Heart right ventricle (tissue), 16 donors: Measurements from ENCODE around the gene ERBB4. TPM values are rescaled to one million over a fixed set of nuclear protein-coding genes. Genes with fewer than 3 reads are reported as not detected.

Experiments
- ATAC-seq, 8 donors: fragments of 200-7000 bp; cut with Tn5 transposase; one replicate each; pipeline ENCODE4 v1.9.1; 2020; ENCODE audit warnings: mild to moderate bottlenecking in 8 of 8, moderate library complexity in 8 of 8, moderate number of reproducible peaks in 1 of 8
- DNase-seq, 2 donors: peaks; one replicate each; pipeline ENCODE4 v3.0.0-alpha.2; 2020
- H3K27ac ChIP-seq, 10 donors: fragments of 200-600 bp; sonication (generic) in 2 of 10; one replicate each; pipeline versions ENCODE4 v1.5.0 to v1.8.0; 2020 to 2022; ENCODE audit warnings: mild to moderate bottlenecking in 3 of 10
- H3K27me3 ChIP-seq, 7 donors: fragments of 200-600 bp; one replicate each; pipeline ENCODE4 v1.8.0; 2021 to 2022; ENCODE audit warnings: mild to moderate bottlenecking in 2 of 7
- H3K36me3 ChIP-seq, 9 donors: fragments of 200-600 bp; sonication (generic) in 1 of 9; one replicate each; pipeline versions ENCODE4 v1.5.0 to v1.8.0; 2020 to 2022; ENCODE audit warnings: mild to moderate bottlenecking in 2 of 9
- H3K4me1 ChIP-seq, 9 donors: fragments of 200-600 bp; sonication (generic) in 1 of 9; one replicate each; pipeline versions ENCODE4 v1.5.0 to v1.8.0; 2020 to 2022; ENCODE audit warnings: mild to moderate bottlenecking in 4 of 9
- H3K4me3 ChIP-seq, 10 donors: fragments of 200-600 bp; sonication (generic) in 2 of 10; one replicate each; pipeline versions ENCODE4 v1.5.0 to v1.8.0; 2020 to 2022; ENCODE audit warnings: mild to moderate bottlenecking in 7 of 10, moderate library complexity in 2 of 10
- H3K9me3 ChIP-seq, 11 donors: fragments of 200-600 bp in 10 of 11; sonication (generic) in 2 of 11; one replicate each; pipeline versions ENCODE4 v1.5.0 to v1.8.0; 2013 to 2022; ENCODE audit warnings: mild to moderate bottlenecking in 2 of 11, control low read depth in 1 of 11, moderate library complexity in 1 of 11
- CTCF ChIP-seq, 9 donors: fragments of 200-600 bp; sonication (generic) in 2 of 9; IDR thresholded peaks; one replicate each; pipeline versions ENCODE4 v1.5.0 to v1.8.0; 2021 to 2022; ENCODE audit warnings: antibody characterized with exemption in 9 of 9, mild to moderate bottlenecking in 5 of 9, moderate library complexity in 1 of 9
- WGBS, 2 donors: extraction: QIAGEN DNeasy Blood & Tissue Kit; methylation state at CpG; one replicate each; pipeline ENCODE4 v1.1.7; 2013; ENCODE audit warnings: inconsistent platforms in 1 of 2; 5-methylcytosine and 5-hydroxymethylcytosine counted together
- intact Hi-C, 10 donors: fragments of 100-400 bp; cut with DNase I; formaldehyde crosslinking; loops; one replicate each; pipeline versions ENCODE4 v1.11.1 to v1.14.2; 2022
- polyA plus RNA-seq, 2 donors: library from polyadenylated mRNA; stranded (reverse); fragments of 200-250 nt; gene quantifications; one replicate each; pipeline ENCODE4 v1.2.3, GENCODE V29; 2013
- total RNA-seq, 10 donors: library from RNA; stranded (reverse); fragmentation: NEBNext Ultra II Directional in 3 of 10; extraction: Animal tissue kit (Norgen Biotek cat#: 25700) in 3 of 10; gene quantifications; one replicate each; pipeline versions ENCODE4 v1.2.1 to v1.2.4, GENCODE V29; 2021 to 2023
- donor health status: Arrhythmogenic right ventricular cardiomyopathy.
- donor health status: ischemic (EF 13 %, LVEDD 7.1; RV severe dilation, severe dysfunction).
- donor health status: healthy with polysubstance abuse.
- donor health status: DM: no; HTN: yes; CAD: no.
- donor health status: DM: no; HTN: no; CAD: no.
- donor health status: ischemic (EF 25% LVEDD 6.9; RV normal size, moderate dysfunction).
- donor health status: ischemic (EF 25% LVEDD 5.7; RV mildly dilated, moderate dysfunction).
- donor health status: healthy.
- donor health status: DM: yes; HTN: yes; CAD: no.
- donor health status: Ischemic cardiomyopathy.
- donor health status: ischemic (EF 35%, LVEDD 5.7; RV mildly dilated, moderate dysfunction).
- donor health status: nonischemic (EF 11% LVEDD 7.7; RV severe dilation, severe dysfunction).
- donor health status: DM: yes; HTN: yes; CAD: no.
- donor health status: PGD.
- donor health status: ischemic (EF 29% LVEDD 5.4; RV normal size, mild dysfunction).
- donor health status: nonischemic (EF 23%, LVEDD 6.1; RV moderate dilation, normal function).

ERBB4 gene
- total and polyA plus RNA-seq, 12 donors = 1.2 to 24.6 (median 16.1) TPM

- DNase-seq (no peak), ATAC-seq (no peak)
- no peaks in the 10 kb centered on the region for H3K4me1 ChIP-seq
- WGBS, 2 donors = 78 to 81% methylated on average over 3 of the region's 3 CpGs
- intact Hi-C loops = loop anchor here in 1 of 10 donors (10.0 kb wide), 1 partner anchor 892 kb away; no protein-coding TSS in a partner anchor
- H3K4me3 ChIP-seq = no peak overlapping the region
- no peak for TF ChIP-seq CTCF (IDR thresholded peaks at IDR 0.05)
- no peak overlapping the region for H3K27ac ChIP-seq
- H3K27me3 ChIP-seq = no peaks in the 10 kb centered on the region
- H3K9me3 ChIP-seq = no peaks in the 10 kb centered on the region
- H3K36me3 ChIP-seq = no peaks in the 10 kb centered on the region
Measured at GRCh38 chr2:211516537-211516936, 1022.1 kb downstream of the ERBB4 start.

- Histone ChIP-seq H3K4me3 (no peak overlapping the region), H3K27ac (no peak overlapping the region), H3K27me3 (no peaks in the 10 kb centered on the region), H3K9me3 (peaks cover 0 to 1% (median 0%) of the 10 kb centered on the region in 11 donors), H3K4me1 (no peaks in the 10 kb centered on the region), H3K36me3 (no peaks in the 10 kb centered on the region)
- ATAC-seq = no peak
- TF ChIP-seq CTCF (IDR thresholded peaks at IDR 0.05) = no peak
- intact Hi-C loops = loop anchor here in 1 of 10 donors (10.0 kb wide), 1 partner anchor 889 kb away; no protein-coding TSS in a partner anchor
- WGBS, 2 donors = 90 to 93% methylated on average over 3 of the region's 3 CpGs
- no peak for DNase-seq
Measured at GRCh38 chr2:211514049-211514448, 1024.6 kb downstream of the ERBB4 start.

- no peaks in the 10 kb centered on the region for H3K4me1 ChIP-seq
- H3K4me3 ChIP-seq = no peak overlapping the region
- peaks cover 0 to 7% (median 0%) of the 10 kb centered on the region in 11 donors for H3K9me3 ChIP-seq
- intact Hi-C loops = loop anchor here in 1 of 10 donors (10.0 kb wide), 1 partner anchor 889 kb away; no protein-coding TSS in a partner anchor
- 58 to 66% methylated on average over 3 of the region's 3 CpGs for WGBS, 2 donors
- no peak overlapping the region for H3K27ac ChIP-seq
- TF ChIP-seq CTCF (IDR thresholded peaks at IDR 0.05) = no peak
- no peak for DNase-seq
- no peaks in the 10 kb centered on the region for H3K36me3 ChIP-seq
- no peaks in the 10 kb centered on the region for H3K27me3 ChIP-seq
- no peak for ATAC-seq
Measured at GRCh38 chr2:211513446-211513845, 1025.2 kb downstream of the ERBB4 start.

GRCh38 chr2:211512806-211513205 lies 1025.8 kb downstream of the ERBB4 start:
- no peak for TF ChIP-seq CTCF (IDR thresholded peaks at IDR 0.05)
- peaks cover 0 to 14% (median 0%) of the 10 kb centered on the region in 11 donors for H3K9me3 ChIP-seq
- DNase-seq (no peak), ATAC-seq (no peak)
- H3K27ac ChIP-seq = no peak overlapping the region
- WGBS, 2 donors = 83 to 90% methylated on average over 3 of the region's 3 CpGs
- no peaks in the 10 kb centered on the region for H3K36me3 ChIP-seq
- intact Hi-C loops = loop anchor here in 1 of 10 donors (10.0 kb wide), 1 partner anchor 888 kb away; no protein-coding TSS in a partner anchor
- H3K27me3 ChIP-seq = no peaks in the 10 kb centered on the region
- H3K4me1 ChIP-seq = no peaks in the 10 kb centered on the region
- no peak overlapping the region for H3K4me3 ChIP-seq
